C4-2B (cell line): Measurements from ENCODE around the gene M6PR.

Experiments
- H3K27ac ChIP-seq: fragments of 450-650 bp; 2 replicates; pipeline ENCODE4 v1.5.1; 2017
- CTCF ChIP-seq: fragments of 450-650 bp; conservative IDR thresholded peaks from 2 replicates; pipeline ENCODE4 v1.5.1; 2017; ENCODE audit warnings: mild to moderate bottlenecking
- ZFX ChIP-seq: fragments of 450-650 bp; IDR thresholded peaks from 2 replicates; pipeline ENCODE4 v1.6.1; 2017

M6PR gene

DNA sequence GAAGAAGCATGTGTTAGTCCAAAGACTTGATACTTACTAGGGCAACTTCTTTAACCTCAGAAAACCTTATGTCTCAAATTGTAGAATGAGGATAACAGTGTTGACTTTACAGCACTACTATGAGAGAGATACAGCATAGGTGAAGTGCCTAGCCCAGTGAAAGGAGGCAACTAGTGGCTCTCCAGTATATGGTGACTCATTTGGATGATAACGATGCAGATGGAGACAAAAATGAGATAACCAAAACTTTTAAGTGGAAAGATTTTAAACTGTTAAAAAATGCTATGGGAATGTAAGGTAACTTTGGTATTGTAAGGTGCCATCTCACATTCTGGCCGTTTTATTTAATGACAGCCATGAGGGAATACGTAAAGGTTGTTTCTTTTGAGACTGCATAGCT lies 32.4 kb downstream of the M6PR start:
- TF ChIP-seq CTCF = no peak
- no peak for TF ChIP-seq ZFX

DNA sequence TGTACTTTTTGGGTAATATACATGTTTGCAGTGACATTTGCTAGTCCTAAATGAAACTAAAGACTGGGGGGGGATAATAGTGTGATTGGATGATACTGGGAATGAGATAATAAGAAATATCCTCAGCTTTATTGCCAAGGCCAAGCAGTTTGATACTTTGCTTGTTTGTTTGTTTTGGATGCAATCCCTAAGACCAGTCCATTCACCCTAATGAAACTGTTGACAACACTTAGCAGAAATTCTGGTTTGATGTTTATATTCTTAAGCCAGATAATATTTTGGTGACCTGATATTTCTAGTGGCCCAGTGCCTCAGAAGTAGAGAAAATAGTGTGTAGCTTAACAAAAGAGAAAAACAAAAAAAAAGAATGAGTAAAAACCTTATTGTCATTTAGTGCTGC lies 33.3 kb downstream of the M6PR start:
- no peak overlapping the region for H3K27ac ChIP-seq
- no peak for TF ChIP-seq ZFX
- TF ChIP-seq CTCF = no peak

More for the DNA sequence above, 32.4 kb downstream of the M6PR start:
- no peak overlapping the region for H3K27ac ChIP-seq

DNA sequence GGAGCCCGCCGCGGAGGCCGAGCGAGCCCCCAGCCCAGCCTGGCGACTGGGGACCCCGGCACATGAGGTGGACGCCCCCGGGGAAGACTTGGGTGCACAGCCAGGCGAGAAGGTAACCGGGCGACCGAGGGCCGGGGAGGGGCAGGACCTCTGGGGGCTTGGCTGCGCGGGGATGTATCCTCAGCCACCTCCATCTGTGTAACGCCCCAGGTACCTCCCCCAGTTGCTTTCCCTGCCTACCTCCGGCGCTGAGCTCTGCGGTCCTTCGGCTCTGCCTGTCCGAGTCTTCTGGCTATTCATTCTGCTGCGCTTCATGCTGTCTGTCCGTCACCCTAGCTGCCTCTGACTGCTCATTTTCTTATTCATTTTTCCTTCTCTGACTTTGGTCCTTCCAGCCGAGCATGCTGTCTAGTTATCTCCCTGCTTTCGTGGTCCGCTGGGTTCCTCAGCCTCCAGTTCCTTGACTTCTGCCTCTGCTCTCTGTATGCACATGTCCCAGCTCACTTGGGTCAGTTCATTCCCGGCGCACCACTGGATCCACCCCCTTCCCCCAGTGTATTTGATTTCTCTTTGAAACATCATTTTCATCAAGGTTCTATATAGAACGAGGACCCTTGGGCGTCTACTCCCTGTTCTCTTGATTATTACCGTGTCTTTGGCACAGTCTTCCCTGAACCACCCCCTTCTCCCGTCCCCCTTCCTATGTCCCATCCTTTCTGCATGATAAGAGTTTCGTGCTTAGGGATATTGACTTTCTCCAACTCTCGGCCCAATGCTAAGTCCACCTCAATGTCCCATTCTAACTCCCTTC lies 34.5 kb downstream of the M6PR start:
- H3K27ac ChIP-seq = peak overlapping the region; percentile 60
- TF ChIP-seq CTCF = no peak
- TF ChIP-seq ZFX = no peak

DNA sequence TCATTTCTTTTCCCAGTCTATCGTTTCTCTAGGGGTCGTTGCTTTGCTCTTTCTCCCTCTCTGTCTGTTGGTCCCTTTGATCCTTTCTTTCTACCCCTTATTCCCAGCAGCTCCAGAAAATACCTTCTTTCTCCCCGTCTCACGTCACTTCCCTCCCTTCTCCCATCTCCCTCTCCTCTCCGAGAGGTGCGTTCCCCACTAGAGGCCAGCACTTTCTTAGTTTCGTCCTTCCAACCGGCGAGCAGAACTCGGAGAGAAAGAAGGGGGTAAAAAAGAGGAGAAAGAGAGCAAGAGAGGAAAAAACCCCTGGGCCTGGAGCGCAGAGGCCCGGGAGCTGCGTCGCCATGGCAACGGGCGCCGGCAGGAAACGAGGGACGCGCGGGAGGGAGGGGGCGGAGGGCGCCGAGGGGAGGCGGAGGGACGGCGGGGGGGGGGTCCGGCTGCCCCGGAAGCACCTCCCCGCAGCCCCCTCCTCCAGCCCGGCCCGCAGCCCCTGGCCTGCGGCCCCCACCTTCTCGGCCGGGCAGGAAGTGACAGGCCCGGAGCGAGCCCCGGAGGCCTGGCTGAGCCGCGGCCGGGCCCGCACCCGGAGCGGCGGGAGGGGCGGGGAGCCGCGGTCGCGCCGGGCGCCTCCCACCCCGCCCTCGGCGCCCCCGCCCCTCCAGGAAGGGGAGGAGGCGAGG lies 35.3 kb downstream of the M6PR start, which contains the start of gene PHC1:
Gene PHC1, plus strand, starts transcription at position 477 of the 683 bp plus-strand sequence. CDS start 3,169 bp downstream, outside the sequence.
- peak within 1 kb of the TSS; percentile 60 for H3K27ac ChIP-seq
- peak; percentile 60; the same call in 1 of the 2 replicates for TF ChIP-seq ZFX
- TF ChIP-seq CTCF = peak; percentile 52

- TF ChIP-seq CTCF (no peak), ZFX (no peak)
- H3K27ac ChIP-seq = peak overlapping the region; percentile 60; the same call in 1 of the 2 replicates
Measured at GRCh38 chr12:8913702-8914032, 35.8 kb downstream of the M6PR start.

GRCh38 chr12:8912914-8913313 lies 36.5 kb downstream of the M6PR start:
- TF ChIP-seq ZFX = no peak
- peak; percentile 42 for TF ChIP-seq CTCF
- no peak overlapping the region for H3K27ac ChIP-seq

DNA sequence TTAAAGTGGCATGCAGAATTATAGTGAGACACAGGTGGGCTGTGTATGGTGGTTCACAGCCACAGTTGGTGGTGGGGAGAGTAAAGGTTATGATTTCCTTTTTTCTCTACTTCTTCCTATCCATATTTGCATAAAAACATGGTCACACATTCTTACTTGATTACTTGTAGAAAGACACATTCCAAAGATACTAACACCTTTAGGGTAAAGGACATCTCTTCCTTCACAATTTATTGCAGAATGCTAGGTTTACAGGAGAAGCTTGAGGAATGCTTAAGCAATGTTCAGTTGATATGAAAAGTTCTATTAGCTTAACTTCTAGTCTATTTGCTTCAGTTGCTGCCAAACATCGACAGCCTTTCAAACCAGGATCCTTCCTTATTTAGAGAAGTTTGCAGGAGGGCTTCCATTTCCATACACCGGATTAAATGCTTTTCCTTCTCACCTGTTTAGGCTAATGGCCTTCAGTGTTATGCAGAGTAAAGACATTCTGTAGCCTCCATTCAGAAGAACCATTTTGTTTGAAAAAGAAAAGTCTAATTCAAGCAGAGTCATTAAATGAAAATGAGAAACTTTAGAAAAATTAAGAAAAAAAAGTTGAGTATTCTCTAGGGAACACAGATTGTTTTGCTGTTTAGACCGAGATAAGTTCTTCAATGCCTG lies 37.7 kb downstream of the M6PR start:
- H3K27ac ChIP-seq = no peak overlapping the region
- no peak for TF ChIP-seq ZFX
- no peak for TF ChIP-seq CTCF
